GM23248 (cell line): ENCODE results near the gene CDC42EP3. TPM values are rescaled to one million over a fixed set of nuclear protein-coding genes. Genes with fewer than 3 reads are reported as not detected.

Source experiments
- DNase-seq: peaks from one replicate; pipeline ENCODE4 v3.0.0-alpha.2; 2015
- H2AFZ ChIP-seq: fragments of 200-600 bp; sonication (generic); 2 replicates; pipeline ENCODE4 v1.6.1; 2016; ENCODE audit warnings: antibody characterized with exemption
- H3F3A ChIP-seq: fragments of 200-600 bp; sonication (generic); 2 replicates; pipeline ENCODE4 v1.6.1; 2016; ENCODE audit warnings: mild to moderate bottlenecking, antibody characterized with exemption, mixed run types; ENCODE audit not compliant: insufficient read depth
- H3K27ac ChIP-seq: fragments of 200-600 bp; sonication (generic); 2 replicates; pipeline ENCODE4 v1.5.1; 2016; ENCODE audit warnings: mild to moderate bottlenecking
- H3K27me3 ChIP-seq: fragments of 200-600 bp; sonication (generic); replicated peaks from 2 replicates; pipeline ENCODE4 v1.6.1; 2016; ENCODE audit warnings: mild to moderate bottlenecking; ENCODE audit not compliant: insufficient read depth
- H3K36me3 ChIP-seq: fragments of 200-600 bp; sonication (generic); 2 replicates; pipeline ENCODE4 v1.6.1; 2016; ENCODE audit warnings: low read depth, mild to moderate bottlenecking
- H3K4me1 ChIP-seq: fragments of 200-600 bp; sonication (generic); 2 replicates; pipeline ENCODE4 v1.6.1; 2016; ENCODE audit warnings: mild to moderate bottlenecking; ENCODE audit not compliant: insufficient read depth
- H3K4me2 ChIP-seq: fragments of 200-600 bp; sonication (generic); one replicate; pipeline ENCODE4 v1.6.1; 2016; ENCODE audit warnings: mild to moderate bottlenecking; ENCODE audit not compliant: unreplicated experiment
- H3K4me3 ChIP-seq: fragments of 200-600 bp; sonication (generic); 2 replicates; pipeline ENCODE4 v1.5.1; 2016; ENCODE audit warnings: mild to moderate bottlenecking
- H3K79me2 ChIP-seq: fragments of 200-600 bp; sonication (generic); 2 replicates; pipeline ENCODE4 v1.6.1; 2016; ENCODE audit warnings: mild to moderate bottlenecking; ENCODE audit not compliant: insufficient read depth
- H3K9ac ChIP-seq: fragments of 200-600 bp; sonication (generic); 2 replicates; pipeline ENCODE4 v1.6.1; 2016; ENCODE audit warnings: mild to moderate bottlenecking
- H3K9me2 ChIP-seq: fragments of 200-600 bp; sonication (generic); 2 replicates; pipeline ENCODE4 v1.6.1; 2016; ENCODE audit warnings: mixed run types, mild to moderate bottlenecking, moderate library complexity; ENCODE audit not compliant: insufficient read depth
- H3K9me3 ChIP-seq: fragments of 200-600 bp; sonication (generic); one replicate; pipeline ENCODE4 v1.6.1; 2017; ENCODE audit warnings: low read depth
- H4K20me1 ChIP-seq: fragments of 200-600 bp; sonication (generic); 2 replicates; pipeline ENCODE4 v1.6.0; 2016; ENCODE audit not compliant: insufficient read depth
- EZH2 ChIP-seq: fragments of 200-600 bp; sonication (generic); IDR thresholded peaks from 2 replicates; pipeline ENCODE4 v1.6.1; 2018; ENCODE audit warnings: antibody characterized with exemption, mild to moderate bottlenecking; ENCODE audit not compliant: insufficient read depth, poor library complexity, severe bottlenecking
- EZH2phosphoT487 ChIP-seq: fragments of 200-600 bp; sonication (generic); IDR thresholded peaks from 2 replicates; pipeline ENCODE4 v1.6.1; 2018; ENCODE audit warnings: antibody characterized with exemption, moderate library complexity, mild to moderate bottlenecking, low read depth; ENCODE audit not compliant: insufficient read depth
- WGBS, 2 experiments: methylation state at CpG; one replicate each; pipeline ENCODE4 v1.1.6; 2015 to 2017; ENCODE audit warnings: low lambda C conversion rate in 2 of 2, low coverage in 1 of 2; ENCODE audit errors: missing lambda C conversion rate in 2 of 2; 5-methylcytosine and 5-hydroxymethylcytosine counted together
- in situ Hi-C: fragments of 300-500 bp; cut with MboI; formaldehyde crosslinking; loops from 2 replicates; pipeline ENCODE4 v1.15.0; 2020
- polyA plus RNA-seq: library from polyadenylated mRNA; unstranded; fragments of >200 nt; fragmentation: Nextera tagmentation; extraction: Ambion mirVana; gene quantifications from 2 replicates; pipeline ENCODE4 v1.2.1, GENCODE V29; 2016
- total RNA-seq: library from RNA; depleted of rRNA; stranded (reverse); fragments of >200 nt; shearing (Covaris generic); gene quantifications from 2 replicates; pipeline ENCODE4 v1.2.3, GENCODE V29; 2014

The CDC42EP3 gene
- total and polyA plus RNA-seq, 2 experiments from 2014 or later, result 166 to 295 TPM

DNA sequence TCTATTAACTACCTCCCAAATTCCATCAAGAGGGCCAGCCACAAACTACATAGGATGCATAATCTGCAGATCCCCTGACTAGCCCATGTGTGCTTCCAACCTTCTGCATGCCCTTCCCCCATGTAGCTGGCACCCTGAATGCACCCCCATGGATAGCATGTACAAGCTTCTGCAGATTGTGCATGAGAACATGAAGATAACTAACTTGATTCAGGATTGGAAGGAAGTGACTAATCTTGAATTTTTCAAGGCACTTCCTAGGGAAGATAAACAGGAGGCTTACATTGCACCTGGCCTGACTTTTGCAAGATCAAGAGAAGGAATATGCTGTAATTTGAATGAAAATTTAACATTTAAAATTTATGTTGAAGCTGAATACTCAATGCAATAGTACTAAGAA, 66.7 kb downstream of the CDC42EP3 start:
- Histone ChIP-seq H3K4me1 (peaks cover 7% of the 10 kb centered on the region; the same call in 1 of the 2 replicates), H3K9ac (no peak overlapping the region), H4K20me1 (no peaks in the 10 kb centered on the region), H2AFZ (no peak overlapping the region), H3F3A (no peaks in the 10 kb centered on the region), H3K27ac (no peak overlapping the region), H3K27me3 (no peaks in the 10 kb centered on the region), H3K9me2 (no peaks in the 10 kb centered on the region), H3K79me2 (no peaks in the 10 kb centered on the region), H3K4me3 (no peak overlapping the region), H3K9me3 (no peaks in the 10 kb centered on the region), H3K4me2 (no peak overlapping the region), H3K36me3 (no peaks in the 10 kb centered on the region)
- TF ChIP-seq EZH2 (no peak), EZH2phosphoT487 (no peak)
- no peak for DNase-seq
- in situ Hi-C loops, result no loop called here

DNA sequence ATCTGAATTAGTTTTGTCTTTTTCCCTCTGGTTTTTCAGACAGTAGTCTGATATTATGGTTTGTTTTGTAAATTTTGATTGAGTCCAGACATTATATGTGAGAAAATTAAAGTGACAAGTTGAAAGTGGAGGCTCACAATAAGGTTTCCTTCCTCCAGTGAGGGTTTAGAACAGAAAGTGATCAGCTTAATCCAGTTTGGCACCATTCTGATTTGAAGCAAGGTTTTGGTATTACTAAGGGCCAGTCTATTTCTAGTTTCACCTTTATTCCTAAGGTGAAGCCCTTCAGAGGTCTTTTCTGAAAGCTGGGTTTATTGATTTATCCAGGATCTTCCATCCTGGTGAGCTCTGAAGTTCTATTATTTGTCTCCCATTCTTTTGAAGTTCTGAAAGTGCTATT, 68.7 kb downstream of the CDC42EP3 start:
- Histone ChIP-seq H3K36me3 (no peaks in the 10 kb centered on the region), H3K79me2 (no peaks in the 10 kb centered on the region), H4K20me1 (no peaks in the 10 kb centered on the region), H3K9me2 (no peaks in the 10 kb centered on the region), H3K27ac (no peak overlapping the region), H3K4me2 (no peak overlapping the region), H3F3A (no peaks in the 10 kb centered on the region), H3K9me3 (no peaks in the 10 kb centered on the region), H3K27me3 (no peaks in the 10 kb centered on the region), H3K4me1 (peaks cover 7% of the 10 kb centered on the region; the same call in 1 of the 2 replicates), H2AFZ (no peak overlapping the region), H3K4me3 (no peak overlapping the region), H3K9ac (no peak overlapping the region)
- TF ChIP-seq EZH2phosphoT487 (no peak), EZH2 (no peak)
- in situ Hi-C loops, result no loop called here
- DNase-seq, result no peak

DNA sequence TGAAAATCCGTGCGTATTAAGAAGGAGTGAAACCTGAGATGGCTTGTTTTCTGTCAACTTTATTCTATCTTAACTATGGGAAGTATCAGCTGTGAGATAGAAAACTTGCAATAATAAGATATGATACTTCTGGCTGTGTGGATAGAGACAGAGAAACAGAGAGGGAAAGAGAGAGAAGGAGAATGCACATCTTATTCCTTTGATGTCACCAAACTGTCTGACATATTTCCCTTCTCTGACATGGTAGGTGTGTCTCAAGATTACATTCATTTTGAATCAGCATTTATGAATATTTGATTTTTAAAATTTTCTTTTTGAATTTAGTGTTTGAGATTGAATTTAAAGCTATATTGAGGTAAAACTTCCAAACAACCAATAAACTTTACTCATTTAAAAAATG, 69.4 kb downstream of the CDC42EP3 start:
- H3K36me3 ChIP-seq, result no peaks in the 10 kb centered on the region
- H3K27me3 ChIP-seq, result no peaks in the 10 kb centered on the region
- in situ Hi-C loops, result no loop called here
- no peaks in the 10 kb centered on the region for H4K20me1 ChIP-seq
- H3K9ac ChIP-seq, result no peak overlapping the region
- WGBS, 2 experiments, result 88 to 90% methylated on average over 2 of the region's 2 CpGs
- H3K79me2 ChIP-seq, result no peaks in the 10 kb centered on the region
- H3K27ac ChIP-seq, result no peak overlapping the region
- H3K4me2 ChIP-seq, result no peak overlapping the region
- no peak overlapping the region for H2AFZ ChIP-seq
- DNase-seq, result no peak
- H3K9me3 ChIP-seq, result no peaks in the 10 kb centered on the region
- H3K4me3 ChIP-seq, result no peak overlapping the region
- peaks cover 7% of the 10 kb centered on the region; the same call in 1 of the 2 replicates for H3K4me1 ChIP-seq
- H3F3A ChIP-seq, result no peaks in the 10 kb centered on the region
- H3K9me2 ChIP-seq, result no peaks in the 10 kb centered on the region
- no peak for TF ChIP-seq EZH2
- TF ChIP-seq EZH2phosphoT487, result no peak

DNA sequence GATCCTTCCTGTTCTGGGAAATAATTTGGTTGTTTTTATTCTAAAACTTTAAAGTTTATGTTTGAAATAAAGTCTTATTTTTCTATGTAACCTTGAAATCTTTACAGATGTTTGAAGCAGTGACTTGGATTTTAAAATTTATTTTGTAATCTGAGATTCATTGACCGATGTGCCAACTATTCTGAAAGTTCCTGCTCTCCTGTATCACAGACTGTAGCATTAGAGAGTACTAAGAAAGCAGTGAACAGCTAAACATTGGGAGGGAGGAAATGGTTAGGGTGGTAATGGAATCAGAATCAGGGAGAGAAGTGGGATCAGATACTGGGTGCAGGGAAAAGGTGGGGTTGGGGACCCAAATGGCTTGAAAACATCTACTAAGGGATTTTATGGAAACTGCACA, 69.9 kb downstream of the CDC42EP3 start:
- no peak overlapping the region for H3K27ac ChIP-seq
- H3K79me2 ChIP-seq, result no peaks in the 10 kb centered on the region
- no peak overlapping the region for H3K9ac ChIP-seq
- no peaks in the 10 kb centered on the region for H3K9me2 ChIP-seq
- in situ Hi-C loops, result no loop called here
- TF ChIP-seq EZH2 (no peak), EZH2phosphoT487 (no peak)
- DNase-seq, result no peak
- H4K20me1 ChIP-seq, result no peaks in the 10 kb centered on the region
- peaks cover 7% of the 10 kb centered on the region; the same call in 1 of the 2 replicates for H3K4me1 ChIP-seq
- H3K9me3 ChIP-seq, result no peaks in the 10 kb centered on the region
- 89 to 97% methylated on average over 1 of the region's 1 CpG for WGBS, 2 experiments
- H3K4me2 ChIP-seq, result no peak overlapping the region
- no peak overlapping the region for H2AFZ ChIP-seq
- H3F3A ChIP-seq, result no peaks in the 10 kb centered on the region
- no peak overlapping the region for H3K4me3 ChIP-seq
- no peaks in the 10 kb centered on the region for H3K36me3 ChIP-seq
- H3K27me3 ChIP-seq, result no peaks in the 10 kb centered on the region

DNA sequence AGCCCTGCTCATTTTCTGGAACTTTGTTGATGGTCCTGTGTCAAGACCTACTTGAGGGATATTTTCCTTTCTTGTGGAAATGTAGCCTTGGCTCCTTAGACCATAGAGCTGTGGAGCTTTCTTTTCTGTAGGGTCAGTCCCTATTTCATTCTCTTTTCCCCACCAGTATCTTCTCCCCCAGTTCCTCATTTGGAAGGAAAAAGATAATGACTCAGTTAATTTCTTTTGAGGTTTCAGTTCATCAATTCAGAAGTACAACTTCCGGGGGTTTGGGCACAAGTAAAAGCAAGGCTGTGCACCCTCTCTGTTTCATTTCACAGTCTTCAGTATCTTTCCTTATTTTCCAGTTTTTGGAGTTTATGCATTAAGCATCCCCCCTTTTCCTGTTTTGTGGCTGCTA, 70.7 kb downstream of the CDC42EP3 start:
- DNase-seq, result no peak
- Histone ChIP-seq H3K27ac (no peak overlapping the region), H3K4me2 (no peak overlapping the region), H4K20me1 (no peaks in the 10 kb centered on the region), H3K9me2 (no peaks in the 10 kb centered on the region), H3K9ac (no peak overlapping the region), H3K27me3 (no peaks in the 10 kb centered on the region), H3K79me2 (no peaks in the 10 kb centered on the region), H2AFZ (no peak overlapping the region), H3K4me1 (peaks cover 7% of the 10 kb centered on the region; the same call in 1 of the 2 replicates), H3K4me3 (no peak overlapping the region), H3K9me3 (no peaks in the 10 kb centered on the region), H3K36me3 (no peaks in the 10 kb centered on the region), H3F3A (no peaks in the 10 kb centered on the region)
- 88 to 100% methylated on average over 1 of the region's 1 CpG for WGBS, 2 experiments
- in situ Hi-C loops, result no loop called here
- TF ChIP-seq EZH2 (no peak), EZH2phosphoT487 (no peak)
